Fibroblast of mammary gland (primary cell): Measurements from ENCODE around the gene ZSWIM6.

Experiments used
- DNase-seq: peaks from one replicate; pipeline ENCODE4 v3.0.0-alpha.2; 2010; ENCODE audit warnings: low read depth
- H3K4me3 ChIP-seq: 2 replicates; pipeline ENCODE4 v1.5.1; 2011; ENCODE audit warnings: low read depth, mild to moderate bottlenecking, low read length, moderate library complexity; ENCODE audit not compliant: control insufficient read depth
- TF ChIP-seq, protein P1 (sequence below): conservative IDR thresholded peaks from 2 replicates; pipeline ENCODE4 v1.5.1; 2011; ENCODE audit warnings: low read depth, low read length, inconsistent platforms; ENCODE audit not compliant: control insufficient read depth, insufficient read depth

The ZSWIM6 gene

DNA sequence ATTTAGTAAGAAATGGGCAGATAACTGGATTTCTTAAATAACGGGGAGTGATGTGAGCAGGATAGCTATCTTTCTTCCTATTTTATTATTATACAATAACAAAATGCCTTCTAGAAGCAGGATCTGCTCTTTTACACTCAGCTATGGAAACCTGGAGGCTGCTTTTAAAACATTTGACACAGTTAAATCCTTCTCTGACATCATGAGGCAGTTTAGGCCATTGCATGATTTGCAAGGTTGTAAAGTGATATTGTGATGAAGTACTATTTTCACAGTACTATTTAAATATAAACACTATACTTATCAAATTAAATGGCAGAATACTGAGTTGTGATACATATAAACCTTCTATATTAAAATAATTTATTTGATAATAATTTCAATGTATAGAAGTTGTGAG is 93.9 kb downstream of the ZSWIM6 start:
- TF ChIP-seq, protein P1, sequence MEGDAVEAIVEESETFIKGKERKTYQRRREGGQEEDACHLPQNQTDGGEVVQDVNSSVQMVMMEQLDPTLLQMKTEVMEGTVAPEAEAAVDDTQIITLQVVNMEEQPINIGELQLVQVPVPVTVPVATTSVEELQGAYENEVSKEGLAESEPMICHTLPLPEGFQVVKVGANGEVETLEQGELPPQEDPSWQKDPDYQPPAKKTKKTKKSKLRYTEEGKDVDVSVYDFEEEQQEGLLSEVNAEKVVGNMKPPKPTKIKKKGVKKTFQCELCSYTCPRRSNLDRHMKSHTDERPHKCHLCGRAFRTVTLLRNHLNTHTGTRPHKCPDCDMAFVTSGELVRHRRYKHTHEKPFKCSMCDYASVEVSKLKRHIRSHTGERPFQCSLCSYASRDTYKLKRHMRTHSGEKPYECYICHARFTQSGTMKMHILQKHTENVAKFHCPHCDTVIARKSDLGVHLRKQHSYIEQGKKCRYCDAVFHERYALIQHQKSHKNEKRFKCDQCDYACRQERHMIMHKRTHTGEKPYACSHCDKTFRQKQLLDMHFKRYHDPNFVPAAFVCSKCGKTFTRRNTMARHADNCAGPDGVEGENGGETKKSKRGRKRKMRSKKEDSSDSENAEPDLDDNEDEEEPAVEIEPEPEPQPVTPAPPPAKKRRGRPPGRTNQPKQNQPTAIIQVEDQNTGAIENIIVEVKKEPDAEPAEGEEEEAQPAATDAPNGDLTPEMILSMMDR, result no peak
- no peak for DNase-seq
- H3K4me3 ChIP-seq, result no peak overlapping the region

DNA sequence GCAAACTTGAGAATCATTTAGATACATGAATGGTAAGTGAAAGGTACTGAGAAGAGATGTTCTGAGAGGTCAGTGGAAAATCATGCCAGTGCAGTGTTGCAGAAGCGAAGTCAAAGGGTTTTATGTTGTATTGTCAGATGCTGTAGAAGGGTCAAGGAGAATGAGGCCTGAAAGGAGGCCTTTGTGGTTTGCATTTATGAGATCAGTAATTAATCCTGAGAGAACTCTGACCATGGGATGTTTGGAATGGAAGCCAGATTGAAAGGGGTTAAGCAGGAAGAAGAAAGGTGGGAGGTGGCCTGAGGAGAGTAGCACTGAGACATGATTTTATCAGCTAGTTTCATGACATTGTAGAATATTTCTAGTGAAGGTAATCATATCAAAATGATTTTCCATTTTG is 97.8 kb downstream of the ZSWIM6 start:
- no peak for DNase-seq
- TF ChIP-seq, protein P1, result no peak
- no peak overlapping the region for H3K4me3 ChIP-seq

DNA sequence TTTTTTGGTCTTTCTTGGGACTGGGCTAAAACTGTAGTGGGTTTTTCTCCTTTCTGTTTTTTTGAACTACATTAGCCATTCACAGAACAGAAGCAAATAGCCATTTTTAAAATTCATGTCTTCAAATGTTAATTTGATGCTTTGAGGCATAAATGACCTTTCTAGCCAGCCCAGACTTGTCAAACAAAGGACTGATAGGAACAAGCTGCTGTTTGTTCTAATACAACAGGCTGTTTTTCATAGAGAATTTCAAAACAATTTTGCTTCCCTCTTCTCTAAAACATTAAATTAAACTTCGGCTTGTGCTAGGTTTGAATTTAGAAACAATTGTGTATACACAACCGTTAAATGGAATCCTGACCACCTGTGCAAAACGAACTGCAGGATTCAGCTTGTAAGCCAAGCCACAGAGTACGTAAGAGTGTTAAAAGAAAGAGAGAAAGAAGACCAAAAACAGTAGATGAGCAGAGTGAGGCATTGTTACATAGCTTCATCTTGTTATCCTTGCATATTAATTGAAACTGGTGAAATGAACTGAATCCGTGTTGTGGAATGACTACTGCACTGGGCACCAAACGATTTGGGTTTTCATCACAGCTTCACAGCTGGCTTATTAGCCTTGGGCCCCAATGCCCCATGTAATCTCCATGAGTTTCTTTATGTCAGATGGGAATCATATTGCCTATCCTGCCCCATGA is 100.0 kb downstream of the ZSWIM6 start:
- TF ChIP-seq, protein P1, result no peak
- DNase-seq, result no peak
- no peak overlapping the region for H3K4me3 ChIP-seq

DNA sequence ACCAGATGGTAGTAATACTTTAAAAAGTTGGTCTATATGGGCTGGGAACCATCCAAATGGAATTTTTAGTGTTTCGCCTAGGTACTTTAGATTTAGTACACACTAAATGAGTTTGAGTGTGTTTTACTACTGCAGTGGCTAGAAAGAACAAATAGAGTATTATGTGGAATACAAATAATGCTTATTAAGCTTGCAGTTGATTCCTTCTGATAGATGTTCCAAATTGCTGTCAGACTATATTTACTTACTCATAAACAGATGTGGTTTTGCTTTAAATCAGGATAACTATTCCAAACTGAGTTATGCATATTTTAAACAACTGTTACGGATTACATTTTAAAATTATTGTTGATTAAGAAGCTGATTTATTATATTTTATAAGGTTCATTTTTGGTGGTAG is 103.3 kb downstream of the ZSWIM6 start:
- TF ChIP-seq, protein P1, result no peak
- no peak for DNase-seq
- no peak overlapping the region for H3K4me3 ChIP-seq

DNA sequence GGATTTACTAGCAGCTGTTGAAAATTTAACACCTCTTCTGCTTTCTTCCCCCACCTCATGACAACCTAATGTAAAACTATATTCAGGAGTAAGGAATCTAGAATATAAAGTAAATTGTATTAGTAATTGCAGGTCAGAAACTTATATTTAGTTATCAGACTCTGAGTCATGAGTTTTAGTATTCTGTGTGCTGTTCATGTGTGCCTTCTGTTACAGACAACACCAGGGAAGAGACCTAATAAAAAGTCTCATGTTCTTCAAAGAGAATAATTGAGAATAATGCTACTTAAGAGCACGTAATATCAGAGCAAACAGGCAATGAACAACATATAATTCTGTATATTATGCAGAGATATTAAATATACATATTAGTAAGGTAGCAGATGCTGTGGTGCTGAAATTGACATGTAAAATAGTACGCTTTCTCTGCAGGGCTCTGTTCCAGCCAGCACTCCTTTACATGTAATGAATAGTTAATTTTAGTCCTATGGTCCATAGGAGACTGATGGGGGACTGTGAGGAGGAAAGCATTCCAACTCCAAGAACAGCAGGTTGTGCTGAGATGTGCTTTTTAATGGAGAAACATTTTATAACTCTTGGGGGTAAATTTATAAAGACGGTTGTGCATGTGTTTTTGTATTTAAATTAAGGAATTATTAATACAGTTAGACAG is 106.4 kb downstream of the ZSWIM6 start:
- no peak overlapping the region for H3K4me3 ChIP-seq

DNA sequence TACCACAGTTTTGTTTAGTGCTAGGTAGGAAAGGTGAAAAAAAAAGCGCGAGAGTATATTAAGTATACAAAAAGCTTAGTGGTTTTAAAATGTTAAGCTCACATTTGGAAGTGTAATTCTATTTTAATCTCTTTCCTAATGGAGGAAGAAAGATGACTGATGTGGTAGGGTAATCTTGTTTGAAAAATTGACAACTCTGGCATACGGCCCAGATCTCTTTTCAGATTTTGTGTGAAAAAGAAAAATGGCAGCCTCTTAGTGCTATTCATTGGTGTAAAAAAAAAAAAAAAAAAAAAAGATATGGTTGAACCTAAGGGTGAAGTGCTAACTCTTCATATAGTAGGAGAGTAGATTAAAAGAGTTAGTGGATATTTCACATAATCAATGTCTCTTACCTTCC is 108.0 kb downstream of the ZSWIM6 start:
- no peak for DNase-seq
- no peak overlapping the region for H3K4me3 ChIP-seq
- TF ChIP-seq, protein P1, result no peak

More for the DNA sequence above, 106.4 kb downstream of the ZSWIM6 start:
- no peak for DNase-seq
- TF ChIP-seq, protein P1, result no peak
